ENCODE data around the gene LHPP. TPM values are rescaled to one million over a fixed set of nuclear protein-coding genes. Genes with fewer than 3 reads are reported as not detected.

LHPP gene
- total and polyA plus RNA-seq, 2 donors (not counting 1 experiment from before 2014, with no cell fraction given): 10.2 to 15.6 TPM

DNA sequence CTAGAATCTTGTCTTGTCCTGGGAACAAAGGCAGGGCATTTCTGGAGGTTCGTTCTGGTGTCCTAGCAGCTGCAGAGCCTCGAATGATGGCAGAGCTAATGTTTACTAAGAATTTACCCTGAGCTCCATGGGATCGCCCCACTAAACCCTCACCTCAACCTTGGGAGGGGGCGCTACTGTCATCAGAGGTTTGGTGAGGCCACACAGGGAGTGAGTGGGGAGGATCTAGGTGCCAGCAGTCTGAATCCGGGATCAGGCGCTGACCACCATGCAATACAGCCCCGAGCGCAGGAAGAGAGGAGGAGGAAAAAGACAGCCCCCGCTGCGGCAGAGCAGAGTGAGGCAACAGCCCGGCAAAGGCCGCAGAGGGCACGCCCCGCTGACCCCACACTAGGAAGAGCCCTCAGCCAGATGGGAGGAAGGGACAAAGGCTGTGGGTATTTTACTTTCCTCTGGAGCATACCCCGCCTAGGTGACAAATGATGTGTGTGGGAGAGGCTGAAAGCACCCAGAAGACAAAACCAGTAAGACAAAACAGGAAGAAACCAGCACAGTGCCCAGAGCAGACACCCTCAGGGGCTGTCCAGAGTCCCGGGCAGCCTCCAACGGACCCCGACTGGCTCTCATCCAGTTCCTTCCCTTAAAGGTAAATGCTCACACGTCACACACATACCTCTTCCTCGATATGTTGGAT is 179.1 kb downstream of the LHPP start:
- DNase-seq (ENCODE audit: low read depth in 2 of 2): peak in 1 of 2 donors; percentile 21
- H3K4me1 ChIP-seq (ENCODE audit: control insufficient read depth, extremely low read depth, insufficient read depth, low read length): peaks cover 10% of the 10 kb centered on the region
- no peaks in the 10 kb centered on the region for H3K79me2 ChIP-seq (ENCODE audit: control insufficient read depth, insufficient read depth, low read length)
- TF ChIP-seq EZH2 (IDR thresholded peaks at IDR 0.05; ENCODE audit: low read length, missing control alignments) (no peak), CTCF (conservative IDR thresholded peaks at IDR 0.05 in 1 of 2, IDR thresholded peaks at IDR 0.05 in 1 of 2; ENCODE audit: low read depth in 1 of 2, low read length in 2 of 2) (no peak)
- no peaks in the 10 kb centered on the region for H3K36me3 ChIP-seq (ENCODE audit: control insufficient read depth, insufficient read depth, low read length)
- no peaks in the 10 kb centered on the region for H4K20me1 ChIP-seq (ENCODE audit: control insufficient read depth, extremely low read depth, insufficient read depth, low read length)
- H3K27ac ChIP-seq (ENCODE audit: insufficient read depth, low read length): peak overlapping the region; percentile 28
- H3K9me3 ChIP-seq (ENCODE audit: control insufficient read depth, insufficient read depth, low read depth, low read length): no peaks in the 10 kb centered on the region
- H3K4me3 ChIP-seq (replicated peaks in 1 of 4; ENCODE audit: control extremely low read depth in 1 of 4, insufficient read depth in 1 of 4, low read depth in 3 of 4, low read length in 4 of 4): no peak overlapping the region
- H3K27me3 ChIP-seq (ENCODE audit: control insufficient read depth, insufficient read depth, low read length): no peaks in the 10 kb centered on the region
- H2AFZ ChIP-seq (ENCODE audit: low read length): no peak overlapping the region
- peak overlapping the region; percentile 51 for H3K4me2 ChIP-seq (ENCODE audit: extremely low read depth, insufficient read depth, low read length)
- H3K9ac ChIP-seq (ENCODE audit: insufficient read depth, low read length): no peak overlapping the region

- H2AFZ ChIP-seq (ENCODE audit: low read length): no peak overlapping the region
Measured at GRCh38 chr10:124641282-124642087, 179.9 kb downstream of the LHPP start.

More at GRCh38 chr10:124641282-124642087, 179.9 kb downstream of the LHPP start:
- Histone ChIP-seq H4K20me1 (ENCODE audit: control insufficient read depth, extremely low read depth, insufficient read depth, low read length) (no peaks in the 10 kb centered on the region), H3K79me2 (ENCODE audit: control insufficient read depth, insufficient read depth, low read length) (no peaks in the 10 kb centered on the region), H3K9me3 (ENCODE audit: control insufficient read depth, insufficient read depth, low read depth, low read length) (no peaks in the 10 kb centered on the region), H3K27ac (ENCODE audit: insufficient read depth, low read length) (peak overlapping the region; percentile 28), H3K4me1 (ENCODE audit: control insufficient read depth, extremely low read depth, insufficient read depth, low read length) (peaks cover 13% of the 10 kb centered on the region), H3K9ac (ENCODE audit: insufficient read depth, low read length) (no peak overlapping the region), H3K4me2 (ENCODE audit: extremely low read depth, insufficient read depth, low read length) (peak overlapping the region; percentile 44), H3K27me3 (ENCODE audit: control insufficient read depth, insufficient read depth, low read length) (no peaks in the 10 kb centered on the region), H3K36me3 (ENCODE audit: control insufficient read depth, insufficient read depth, low read length) (no peaks in the 10 kb centered on the region), H3K4me3 (replicated peaks in 1 of 4; ENCODE audit: control extremely low read depth in 1 of 4, insufficient read depth in 1 of 4, low read depth in 3 of 4, low read length in 4 of 4) (no peak overlapping the region)
- TF ChIP-seq EZH2 (IDR thresholded peaks at IDR 0.05; ENCODE audit: low read length, missing control alignments) (no peak), CTCF (conservative IDR thresholded peaks at IDR 0.05 in 1 of 2, IDR thresholded peaks at IDR 0.05 in 1 of 2; ENCODE audit: low read depth in 1 of 2, low read length in 2 of 2) (no peak)
- peak; percentile 62 to 66 for DNase-seq (ENCODE audit: low read depth in 2 of 2)
